Kasumi-1 (cell line): ENCODE results near the gene CRHR1.
A peak's percentile ranks its signal among the peaks of the same experiment; 100 is the strongest.

ENCODE experiments used
- DNase-seq, 2 experiments: peaks; one replicate each; lab custom pipeline; 2025; lab: John Stamatoyannopoulos, UW

The CRHR1 gene

DNA sequence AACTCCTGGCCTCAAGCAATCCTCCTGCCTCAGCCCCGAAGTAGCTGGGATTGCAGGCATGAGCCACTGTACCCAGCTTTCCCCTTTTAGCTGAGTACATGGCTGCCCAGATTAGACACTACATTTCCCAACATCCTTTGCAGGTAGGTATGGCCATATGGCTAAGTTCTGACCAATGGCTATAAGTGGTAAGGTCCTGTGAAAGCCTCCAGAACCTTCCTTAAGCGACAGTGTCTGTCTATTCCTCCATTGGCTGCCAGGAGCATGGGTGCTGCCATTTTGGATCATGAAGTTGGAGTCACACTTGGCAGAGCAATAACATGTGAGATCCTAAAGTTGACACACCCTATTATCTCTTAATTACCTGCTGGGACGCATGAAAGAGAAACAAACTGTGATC lies 24.4 kb upstream of the CRHR1 start:
- no peak for DNase-seq

- DNase-seq: no peak
Measured at GRCh38 chr17:45761957-45762565, 22.1 kb upstream of the CRHR1 start.

DNA sequence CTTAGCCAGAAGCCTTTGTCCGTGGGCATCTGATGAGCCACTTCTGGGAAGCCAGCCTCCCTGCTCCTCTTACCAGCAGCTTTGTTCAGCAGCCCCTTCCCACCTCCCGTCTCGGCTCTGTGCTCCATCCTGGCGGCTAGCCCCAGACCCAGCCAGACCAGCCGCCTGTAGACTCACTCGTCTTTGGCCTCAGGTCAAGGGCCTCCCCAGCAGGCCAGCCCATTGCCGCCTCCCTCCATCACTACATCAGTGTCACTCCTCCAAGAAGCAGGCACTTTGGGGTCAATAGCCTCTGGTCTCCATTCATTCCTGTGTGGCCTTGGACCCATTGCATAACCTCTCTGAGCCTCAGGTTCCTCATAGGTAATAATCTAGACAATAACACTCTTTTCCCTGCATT lies 20.9 kb upstream of the CRHR1 start:
- no peak for DNase-seq

DNA sequence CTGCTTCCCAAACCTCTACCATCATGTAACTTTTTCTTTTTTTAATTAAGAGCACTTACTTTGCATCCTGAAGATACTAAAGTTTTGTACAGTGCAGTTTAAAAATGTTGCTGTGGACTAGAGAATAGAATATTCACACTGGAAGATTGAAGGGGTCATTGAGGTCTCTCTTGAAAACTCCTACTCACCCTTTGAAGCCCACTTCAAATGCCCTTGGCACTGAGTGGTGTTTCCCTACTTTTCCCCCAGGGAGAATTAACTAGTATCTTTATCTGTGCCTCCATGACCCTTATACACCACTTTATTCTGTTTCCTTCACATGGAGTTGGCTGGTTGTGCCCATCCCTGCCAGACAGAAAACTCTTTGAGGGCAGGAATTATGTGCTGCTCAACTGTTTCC lies 19.6 kb upstream of the CRHR1 start:
- DNase-seq: no peak

- DNase-seq: peak in 1 of 2 experiments; percentile 1
Measured at GRCh38 chr17:45768000-45768399, 16.1 kb upstream of the CRHR1 start.

DNA sequence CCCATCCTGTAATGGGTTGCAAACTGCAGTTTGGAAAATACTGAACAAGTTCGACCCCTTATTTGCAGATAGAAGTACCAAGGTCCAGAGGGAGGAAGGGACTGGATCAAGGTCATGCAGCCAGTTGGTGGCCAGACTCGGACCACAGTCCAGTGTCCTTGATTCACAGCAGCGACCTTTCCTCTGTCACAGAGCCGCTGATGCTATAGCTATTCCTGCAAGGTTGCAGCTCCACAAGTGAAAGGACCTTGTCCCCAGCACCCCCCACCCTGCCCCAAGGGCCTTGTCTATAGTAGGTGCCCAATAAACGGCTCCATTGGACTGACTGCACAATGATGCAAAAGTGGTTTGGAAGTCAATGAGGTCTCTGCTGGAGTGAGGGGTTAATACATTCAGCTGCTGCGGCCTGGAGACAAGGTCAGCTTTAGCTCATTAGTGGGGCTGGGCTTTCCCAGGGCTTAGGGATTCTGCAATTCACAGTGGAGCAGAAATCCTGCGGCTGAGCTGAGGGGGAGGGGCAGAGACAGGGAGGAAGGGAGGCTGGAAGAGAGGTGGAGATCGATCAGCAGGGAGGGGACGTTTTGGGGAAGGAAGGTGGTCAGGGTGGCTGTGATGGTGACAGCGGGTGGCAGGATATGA lies 13.4 kb upstream of the CRHR1 start:
- no peak for DNase-seq

GRCh38 chr17:45771271-45771959 lies 12.7 kb upstream of the CRHR1 start:
- DNase-seq: no peak

GRCh38 chr17:45775148-45775547 lies 9.0 kb upstream of the CRHR1 start:
- no peak for DNase-seq

DNA sequence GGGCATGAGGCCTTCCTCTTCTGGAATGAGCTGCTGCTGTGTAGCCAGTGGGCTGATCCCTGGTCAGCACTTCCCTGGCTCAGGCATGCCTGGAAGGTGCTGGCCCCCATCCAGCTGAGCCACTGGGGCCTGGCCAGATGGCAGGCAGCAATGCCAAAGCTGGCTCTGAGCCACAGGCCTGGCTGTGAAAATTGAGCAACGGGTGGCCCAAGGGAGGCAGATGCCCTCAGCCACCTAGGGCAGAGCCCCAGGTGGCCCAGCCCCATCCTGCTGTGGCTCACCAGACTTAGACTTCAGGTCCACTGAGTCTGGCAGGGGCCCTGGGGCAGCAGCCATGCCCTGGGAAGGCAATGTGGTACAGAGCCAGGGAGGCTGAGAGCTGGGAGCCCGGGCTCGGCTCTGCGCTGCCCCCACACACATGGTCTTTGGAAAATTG lies 8.5 kb upstream of the CRHR1 start:
- no peak for DNase-seq

DNA sequence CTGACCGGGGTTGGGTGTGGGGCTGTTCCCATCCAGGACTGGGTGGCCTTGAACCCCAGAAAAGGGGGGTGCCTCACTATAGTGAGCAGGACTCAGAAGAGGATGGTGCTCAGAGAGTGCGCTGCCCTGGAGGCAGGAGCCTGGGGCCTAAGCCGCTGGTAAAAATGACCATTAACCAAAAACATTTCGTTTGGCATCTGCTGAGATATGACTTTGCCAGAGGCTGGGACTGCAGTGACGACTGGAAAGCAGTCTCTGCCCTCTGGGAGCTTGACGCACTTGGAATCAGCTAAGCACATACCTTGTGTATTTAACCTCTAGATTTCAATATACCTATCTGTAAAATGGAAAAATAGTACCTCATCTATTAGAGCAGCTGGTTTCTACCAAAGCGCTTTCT lies 7.2 kb upstream of the CRHR1 start:
- no peak for DNase-seq

DNA sequence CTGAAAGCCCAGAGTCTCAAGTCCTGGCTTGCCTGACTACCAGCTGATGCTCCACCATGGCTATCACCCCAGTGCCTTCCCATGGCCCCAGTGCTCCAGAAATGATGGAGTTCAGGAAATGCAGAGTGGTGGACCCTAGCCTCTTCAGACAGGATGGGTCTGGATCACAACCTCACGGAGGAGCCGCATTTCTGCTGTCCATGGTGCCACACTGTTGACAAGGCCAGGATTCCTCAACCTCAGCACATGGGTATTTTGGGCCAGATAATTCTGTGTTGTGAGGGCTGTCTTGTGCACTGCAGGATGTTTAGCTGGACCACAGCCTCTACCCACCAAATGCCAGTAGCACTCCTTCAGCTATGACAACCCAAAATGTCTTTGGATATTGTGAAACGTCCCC lies 6.7 kb upstream of the CRHR1 start:
- DNase-seq: no peak

GRCh38 chr17:45780921-45781320 lies 3.2 kb upstream of the CRHR1 start:
- DNase-seq: no peak

GRCh38 chr17:45782889-45783592 lies 1.1 kb upstream of the CRHR1 start:
- no peak for DNase-seq

GRCh38 chr17:45783593-45784292 lies 377 bp upstream of the CRHR1 start:
- DNase-seq: no peak

DNA sequence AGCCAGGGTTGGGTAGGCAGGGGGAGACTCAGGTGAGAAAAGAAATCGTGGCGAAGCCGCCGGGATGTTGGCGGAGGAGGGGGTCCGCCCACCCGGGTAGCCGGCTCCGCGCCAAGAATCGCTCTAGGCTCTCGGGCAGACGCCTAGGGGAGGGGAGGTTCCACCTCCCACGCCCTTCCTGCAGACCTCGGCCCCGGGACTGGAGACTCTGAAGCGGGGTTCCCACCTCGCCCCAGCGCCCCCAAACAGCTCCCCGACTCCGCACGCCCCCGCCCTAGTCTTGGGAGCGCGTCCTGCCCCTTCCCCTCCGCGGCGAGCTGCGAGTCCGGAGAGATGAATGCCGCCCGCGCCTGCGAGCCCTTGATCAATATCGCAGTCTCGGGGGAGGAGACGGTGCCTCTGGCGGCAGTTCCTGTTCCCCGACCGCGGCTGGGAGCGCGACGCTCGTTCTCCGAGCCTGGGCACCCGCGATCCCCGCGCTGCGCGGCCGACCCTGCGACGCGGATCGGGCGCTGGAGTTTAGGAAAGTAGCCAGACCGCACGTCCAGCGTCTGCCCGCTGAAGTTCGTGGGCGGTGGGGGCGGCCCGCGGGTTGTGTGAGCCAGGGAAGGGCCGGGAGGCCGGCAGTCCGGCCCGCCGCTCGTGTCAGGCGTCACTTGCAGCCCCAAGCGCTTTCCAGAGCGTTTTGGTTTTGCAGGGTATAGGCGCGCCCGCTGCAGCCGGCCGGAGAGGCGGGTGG lies 790 bp downstream of the CRHR1 start:
- peak; percentile 24 to 40 for DNase-seq

DNA sequence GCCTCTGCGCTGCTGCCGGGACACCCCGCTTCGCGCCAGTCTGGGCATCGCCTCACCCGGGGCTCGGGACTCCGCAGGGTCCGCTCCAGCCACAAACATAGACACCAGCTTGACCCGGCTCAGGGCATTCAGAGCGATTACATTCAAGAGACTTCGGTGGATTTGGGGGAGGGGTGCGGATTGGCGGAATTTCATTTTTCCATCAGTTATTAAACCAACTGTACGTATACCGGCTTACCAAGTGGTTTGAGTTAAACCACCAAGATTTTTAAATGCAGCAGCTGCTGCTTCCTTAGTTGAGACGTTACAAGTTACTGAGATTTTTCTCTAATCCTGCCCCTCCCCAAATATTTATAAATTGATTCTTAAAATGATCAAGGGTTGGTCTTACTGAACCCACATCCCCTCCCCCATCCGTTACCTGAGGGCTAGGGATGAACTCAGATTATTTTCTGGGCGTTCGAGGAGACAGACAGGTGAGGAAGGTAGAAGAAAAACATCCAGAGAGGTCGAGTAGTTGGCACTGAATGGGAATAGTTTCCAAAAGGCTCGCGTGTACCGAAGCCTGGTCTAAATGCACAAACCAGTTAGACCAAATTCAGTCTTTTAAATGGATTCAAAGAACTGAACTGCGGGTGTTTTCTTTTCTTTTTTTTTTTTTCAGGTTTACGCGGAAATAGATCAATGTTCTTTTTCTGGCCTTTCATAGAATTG lies 1.5 kb downstream of the CRHR1 start:
- DNase-seq: no peak

DNA sequence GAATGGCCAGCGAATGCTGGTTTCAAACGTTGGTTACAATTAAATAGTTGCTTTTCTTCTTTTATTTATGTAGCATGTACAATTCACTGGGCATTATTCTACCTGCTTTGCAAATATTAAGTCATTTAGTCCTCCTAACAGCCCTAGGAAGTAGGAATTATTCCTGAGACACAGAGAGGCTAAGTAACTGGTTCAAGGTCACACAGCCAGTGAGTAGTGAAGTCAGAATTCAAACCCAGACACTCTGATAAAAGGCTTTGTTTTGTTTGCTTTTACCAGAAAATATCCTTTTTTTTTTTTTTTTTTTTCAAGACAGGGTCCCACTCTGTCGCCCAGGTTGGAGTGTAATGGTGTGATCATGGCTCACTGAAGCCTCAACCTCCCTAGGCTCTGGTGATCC lies 2.2 kb downstream of the CRHR1 start:
- DNase-seq: no peak

- no peak for DNase-seq
Measured at GRCh38 chr17:45787044-45787443, 2.9 kb downstream of the CRHR1 start.

GRCh38 chr17:45787656-45788055 lies 3.5 kb downstream of the CRHR1 start:
- no peak for DNase-seq

DNA sequence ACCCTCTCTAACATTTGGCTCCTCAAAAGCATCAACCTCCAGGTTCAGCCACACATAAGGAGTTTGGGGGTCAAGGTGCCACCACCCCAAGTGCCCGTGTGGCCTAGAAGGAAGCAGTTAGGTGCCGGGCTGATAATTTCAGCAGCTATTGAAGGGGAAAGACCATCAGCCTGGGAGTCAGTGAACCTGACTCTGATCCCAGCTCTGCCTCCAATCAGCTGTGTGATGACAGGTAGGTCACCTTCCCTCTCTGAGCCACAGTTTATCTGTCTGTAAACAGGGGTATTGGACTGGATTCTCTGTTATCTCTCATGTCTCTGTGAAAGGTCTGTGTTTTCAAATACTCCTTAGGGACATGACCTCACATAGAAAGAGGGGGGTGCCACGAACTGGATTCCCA lies 3.9 kb downstream of the CRHR1 start:
- DNase-seq: no peak

DNA sequence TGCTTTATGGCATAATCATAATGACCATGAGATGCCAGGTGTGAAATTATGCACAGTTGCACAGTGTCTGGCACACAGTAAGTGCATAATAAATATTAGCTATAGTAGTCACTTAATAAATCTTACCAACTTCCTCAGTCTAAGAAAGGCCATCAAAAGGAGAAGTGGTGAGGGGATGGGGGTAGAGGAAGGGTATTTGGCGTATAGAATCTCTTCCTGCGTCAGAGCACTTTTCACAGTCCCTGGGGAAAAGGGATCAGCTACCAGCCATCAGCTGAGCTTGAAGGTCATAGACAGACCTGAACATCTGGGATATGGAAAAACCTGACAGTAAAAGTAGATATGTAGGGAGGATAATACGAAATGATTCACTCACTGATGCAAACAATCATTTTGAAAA lies 5.8 kb downstream of the CRHR1 start:
- peak in 1 of 2 experiments; percentile 6 for DNase-seq
